ENCODE measurements around the gene KRT9. TPM values are rescaled to one million over a fixed set of nuclear protein-coding genes. Genes with fewer than 3 reads are reported as not detected.

Gene KRT9
- total RNA-seq, 2 experiments from 2014 or later: not detected

DNA sequence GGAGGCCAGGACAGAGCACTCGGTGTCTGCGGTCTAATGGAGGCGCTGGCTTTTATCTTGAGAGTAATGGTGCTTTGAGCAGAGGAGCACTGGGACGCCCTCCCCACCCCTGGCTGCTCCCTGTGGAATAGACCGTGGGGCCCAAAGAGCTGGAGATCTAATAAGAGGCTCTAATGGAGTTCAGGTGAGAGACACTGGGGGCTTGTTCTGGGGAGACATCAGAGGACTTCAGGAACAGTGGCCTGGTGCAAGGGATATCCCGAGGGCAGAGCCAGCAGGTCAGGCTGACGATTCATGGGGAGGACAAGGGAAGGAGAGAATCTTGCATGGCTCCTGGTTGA is 34.3 kb downstream of the KRT9 start:
- Mint-ChIP-seq H3K9me3 (no peaks in the 10 kb centered on the region), H3K4me3 (no peak overlapping the region), H3K27ac (no peak overlapping the region), H3K4me1 (ENCODE audit: low read depth) (no peaks in the 10 kb centered on the region), H3K27me3 (peaks cover 29% of the 10 kb centered on the region), H3K36me3 (ENCODE audit: low read depth) (no peaks in the 10 kb centered on the region)
- Histone ChIP-seq H3K4me1 (ENCODE audit: insufficient read depth, low read length) (no peaks in the 10 kb centered on the region), H3K27ac (ENCODE audit: low read depth in 1 of 2, low read length in 2 of 2) (no peak overlapping the region), H3K27me3 (ENCODE audit: control insufficient read depth in 1 of 2, insufficient read depth in 2 of 2, low read length in 2 of 2) (peaks cover 0 to 2% of the 10 kb centered on the region in 2 experiments), H3K4me3 (ENCODE audit: low read length) (no peak overlapping the region), H3K9me3 (ENCODE audit: control insufficient read depth in 1 of 2, insufficient read depth in 1 of 2, low read length in 2 of 2) (no peaks in the 10 kb centered on the region), H3K36me3 (ENCODE audit: insufficient read depth, low read length) (no peaks in the 10 kb centered on the region)
- no peak for DNase-seq
- POLR2A ChIA-PET: no interaction called here
- intact Hi-C loops (cut with DNase I, micrococcal nuclease): no loop called here
- ATAC-seq (ENCODE audit: poor library complexity): no peak
- CTCF ChIA-PET: no interaction called here
- TF ChIP-seq, protein P1, sequence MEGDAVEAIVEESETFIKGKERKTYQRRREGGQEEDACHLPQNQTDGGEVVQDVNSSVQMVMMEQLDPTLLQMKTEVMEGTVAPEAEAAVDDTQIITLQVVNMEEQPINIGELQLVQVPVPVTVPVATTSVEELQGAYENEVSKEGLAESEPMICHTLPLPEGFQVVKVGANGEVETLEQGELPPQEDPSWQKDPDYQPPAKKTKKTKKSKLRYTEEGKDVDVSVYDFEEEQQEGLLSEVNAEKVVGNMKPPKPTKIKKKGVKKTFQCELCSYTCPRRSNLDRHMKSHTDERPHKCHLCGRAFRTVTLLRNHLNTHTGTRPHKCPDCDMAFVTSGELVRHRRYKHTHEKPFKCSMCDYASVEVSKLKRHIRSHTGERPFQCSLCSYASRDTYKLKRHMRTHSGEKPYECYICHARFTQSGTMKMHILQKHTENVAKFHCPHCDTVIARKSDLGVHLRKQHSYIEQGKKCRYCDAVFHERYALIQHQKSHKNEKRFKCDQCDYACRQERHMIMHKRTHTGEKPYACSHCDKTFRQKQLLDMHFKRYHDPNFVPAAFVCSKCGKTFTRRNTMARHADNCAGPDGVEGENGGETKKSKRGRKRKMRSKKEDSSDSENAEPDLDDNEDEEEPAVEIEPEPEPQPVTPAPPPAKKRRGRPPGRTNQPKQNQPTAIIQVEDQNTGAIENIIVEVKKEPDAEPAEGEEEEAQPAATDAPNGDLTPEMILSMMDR (IDR thresholded peaks at IDR 0.05): no peak

DNA sequence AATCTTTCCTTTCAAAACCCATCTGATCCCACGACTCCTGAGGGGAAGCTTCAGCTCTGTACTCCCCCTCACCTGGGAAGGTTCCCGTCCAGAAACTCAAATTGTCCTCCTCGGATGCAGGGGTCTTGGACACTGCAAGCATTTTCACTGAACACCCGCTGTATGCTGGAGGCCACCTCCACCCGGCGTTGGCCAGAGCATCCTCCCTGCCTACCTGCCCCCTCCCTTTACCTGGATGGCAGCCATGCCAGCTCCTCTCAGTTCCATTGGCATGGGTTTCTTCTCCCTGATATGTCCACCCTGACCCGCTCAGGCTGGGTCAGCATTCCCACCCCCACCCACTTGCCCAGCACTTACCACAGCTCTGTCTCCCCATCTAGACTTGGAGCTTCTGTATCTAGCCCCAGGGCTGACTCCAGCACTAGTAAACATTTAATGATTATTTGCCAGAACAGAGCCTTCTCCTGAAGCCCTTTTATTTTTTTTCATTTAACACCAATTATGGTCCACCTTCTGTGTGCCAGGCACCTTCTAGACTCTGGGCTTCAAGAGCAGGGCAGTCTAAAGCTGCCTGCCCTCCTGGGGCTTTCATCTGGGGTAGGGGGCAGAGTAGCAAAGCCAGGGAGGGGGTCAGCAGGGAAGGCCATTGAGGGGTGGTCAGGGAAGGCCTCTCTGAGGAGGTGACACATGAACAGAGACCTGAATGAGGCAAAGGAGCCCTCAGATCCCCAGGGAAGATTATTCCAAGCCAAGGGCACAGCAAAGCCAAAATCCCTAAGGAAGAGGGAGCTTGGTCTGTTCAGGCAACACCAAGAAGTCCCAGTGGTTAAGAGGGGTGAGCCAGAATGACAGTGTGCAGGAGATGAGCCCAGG is 34.9 kb downstream of the KRT9 start:
- H3K4me1 Mint-ChIP-seq (ENCODE audit: low read depth): no peaks in the 10 kb centered on the region
- H3K4me1 ChIP-seq (ENCODE audit: insufficient read depth, low read length): no peaks in the 10 kb centered on the region
- DNase-seq (no peak), ATAC-seq (ENCODE audit: poor library complexity) (no peak)
- peaks cover 2 to 4% of the 10 kb centered on the region in 2 experiments for H3K27me3 ChIP-seq (ENCODE audit: control insufficient read depth in 1 of 2, insufficient read depth in 2 of 2, low read length in 2 of 2)
- TF ChIP-seq, protein P1 (IDR thresholded peaks at IDR 0.05): no peak
- no peak overlapping the region for H3K4me3 ChIP-seq (ENCODE audit: low read length)
- no peaks in the 10 kb centered on the region for H3K36me3 ChIP-seq (ENCODE audit: insufficient read depth, low read length)
- no peaks in the 10 kb centered on the region for H3K36me3 Mint-ChIP-seq (ENCODE audit: low read depth)
- H3K27ac Mint-ChIP-seq: no peak overlapping the region
- no peak overlapping the region for H3K4me3 Mint-ChIP-seq
- POLR2A ChIA-PET: no interaction called here
- peaks cover 36% of the 10 kb centered on the region for H3K27me3 Mint-ChIP-seq
- no peaks in the 10 kb centered on the region for H3K9me3 ChIP-seq (ENCODE audit: control insufficient read depth in 1 of 2, insufficient read depth in 1 of 2, low read length in 2 of 2)
- CTCF ChIA-PET: no interaction called here
- H3K9me3 Mint-ChIP-seq: no peaks in the 10 kb centered on the region
- no peak overlapping the region for H3K27ac ChIP-seq (ENCODE audit: low read depth in 1 of 2, low read length in 2 of 2)
- intact Hi-C loops (cut with DNase I, micrococcal nuclease): no loop called here

DNA sequence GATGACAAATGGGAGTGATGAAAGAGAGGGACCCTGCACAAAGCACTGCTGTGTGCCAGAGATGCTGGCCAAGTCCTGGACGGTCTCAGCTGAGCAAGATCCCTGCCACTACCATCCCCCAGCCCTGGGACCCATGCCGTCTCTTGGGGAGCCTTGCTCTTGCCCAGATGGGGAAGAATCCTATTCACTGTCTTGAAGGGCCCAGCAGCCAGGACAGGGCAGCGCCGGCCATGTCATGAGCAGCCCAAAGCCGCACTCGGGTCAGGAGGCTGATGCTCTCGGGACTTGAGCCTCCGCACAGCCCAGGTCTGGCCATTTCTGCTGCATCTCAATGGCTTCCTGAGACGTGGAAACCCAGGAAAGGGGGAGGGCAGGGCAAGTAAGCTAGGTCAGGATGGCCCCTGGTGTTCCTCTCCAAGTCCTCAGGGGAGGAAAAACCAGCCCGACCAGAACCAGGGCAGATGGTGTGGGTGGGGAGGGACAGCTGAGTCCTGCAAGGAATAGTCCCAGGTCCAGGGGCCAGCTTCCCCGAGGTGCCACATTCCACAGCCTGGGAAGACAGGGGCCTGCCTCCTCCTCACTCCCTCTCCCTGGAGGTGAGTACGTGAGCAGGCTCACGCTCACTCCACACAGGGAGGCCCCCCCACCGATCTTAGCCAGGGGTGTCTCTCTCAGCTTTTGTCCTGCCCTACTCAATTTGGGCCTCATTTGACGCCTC is 35.9 kb downstream of the KRT9 start:
- H3K27me3 Mint-ChIP-seq: peaks cover 43% of the 10 kb centered on the region
- Histone ChIP-seq H3K4me3 (ENCODE audit: low read length) (no peak overlapping the region), H3K36me3 (ENCODE audit: insufficient read depth, low read length) (no peaks in the 10 kb centered on the region), H3K4me1 (ENCODE audit: insufficient read depth, low read length) (no peaks in the 10 kb centered on the region), H3K9me3 (ENCODE audit: control insufficient read depth in 1 of 2, insufficient read depth in 1 of 2, low read length in 2 of 2) (no peaks in the 10 kb centered on the region), H3K27me3 (ENCODE audit: control insufficient read depth in 1 of 2, insufficient read depth in 2 of 2, low read length in 2 of 2) (peaks cover 4 to 11% of the 10 kb centered on the region in 2 experiments), H3K27ac (ENCODE audit: low read depth in 1 of 2, low read length in 2 of 2) (no peak overlapping the region)
- TF ChIP-seq, protein P1 (IDR thresholded peaks at IDR 0.05): no peak
- no peak overlapping the region for H3K4me3 Mint-ChIP-seq
- POLR2A ChIA-PET: no interaction called here
- H3K4me1 Mint-ChIP-seq (ENCODE audit: low read depth): no peaks in the 10 kb centered on the region
- CTCF ChIA-PET: interaction anchor here (1.8 kb wide), 1 partner anchor 13 kb away, joined by 6 read pairs; no protein-coding TSS in a partner anchor
- ATAC-seq (ENCODE audit: poor library complexity): no peak
- no peaks in the 10 kb centered on the region for H3K36me3 Mint-ChIP-seq (ENCODE audit: low read depth)
- H3K27ac Mint-ChIP-seq: no peak overlapping the region
- no peak for DNase-seq
- no peaks in the 10 kb centered on the region for H3K9me3 Mint-ChIP-seq
- intact Hi-C loops (cut with DNase I, micrococcal nuclease): no loop called here
